Activated T-cell treated with anti-CD3 and anti-CD28 coated beads for 4 hours (primary cell): ENCODE measurements around the gene SUGCT.
"Not testable (repeated sequence)": the region's sequence is repeated elsewhere in the genome, so short reads cannot be mapped to it uniquely, and the experiment has no call there.

Source experiments
- DNase-seq: peaks from one replicate; pipeline ENCODE4 v3.0.0-alpha.2; 2020

Gene SUGCT

DNA sequence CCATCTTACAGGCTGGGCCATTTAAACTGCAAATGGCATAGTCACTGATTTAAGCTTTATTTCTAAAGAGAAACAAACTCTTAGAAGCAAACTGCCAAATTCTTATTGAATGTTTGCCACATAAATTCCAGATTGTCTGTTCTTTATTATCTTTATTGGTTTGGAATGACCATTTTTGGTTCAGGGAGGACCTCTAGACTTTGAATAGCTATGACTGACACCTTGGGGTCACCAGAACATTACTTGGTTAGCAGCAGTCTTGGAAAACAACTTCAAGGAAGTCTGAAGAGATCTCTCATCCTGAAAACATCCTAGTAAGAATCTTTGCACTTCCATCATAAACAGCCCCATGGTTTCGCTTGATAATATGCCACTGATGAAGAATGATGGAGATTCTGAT, 197.1 kb downstream of the SUGCT start:
- no peak for DNase-seq

DNA sequence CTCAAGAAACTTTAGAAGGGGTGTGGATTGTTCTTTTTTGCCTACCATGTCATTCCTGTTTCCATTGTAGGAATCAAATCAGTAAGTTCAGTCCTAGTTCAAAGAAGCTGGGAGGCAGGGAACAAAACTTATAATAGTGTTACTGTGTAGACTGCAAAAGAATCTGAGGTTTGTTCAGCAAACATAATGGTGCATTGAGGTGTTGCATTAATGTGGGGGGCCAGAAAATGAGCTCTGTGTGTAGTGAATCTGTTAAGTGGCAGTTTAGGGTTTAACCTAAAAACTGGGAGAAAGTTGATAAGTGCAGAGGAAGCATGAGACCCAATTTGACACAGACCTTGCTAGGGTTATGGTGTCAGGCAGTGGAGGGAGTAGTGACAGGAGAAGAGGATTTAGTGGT, 197.7 kb downstream of the SUGCT start:
- no peak for DNase-seq

DNA sequence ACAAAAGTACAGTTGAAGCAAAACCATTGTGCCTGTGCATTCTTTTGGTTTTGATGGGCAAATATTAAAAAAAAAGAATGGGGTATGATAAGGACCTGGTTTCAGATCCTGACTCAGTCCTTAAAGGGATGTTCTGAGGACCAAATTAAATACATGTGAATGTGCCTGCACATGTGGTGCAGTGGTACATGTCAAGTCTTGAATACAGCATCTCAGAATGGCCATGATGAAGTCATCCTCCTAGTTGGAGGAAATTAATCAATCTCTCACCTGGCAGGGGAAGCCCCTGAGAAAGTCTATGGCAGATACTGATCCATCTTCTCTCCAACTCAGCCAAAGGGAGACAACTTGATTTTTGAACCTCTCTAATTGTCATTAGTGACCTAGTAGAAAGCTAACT, 207.0 kb downstream of the SUGCT start:
- no peak for DNase-seq

DNA sequence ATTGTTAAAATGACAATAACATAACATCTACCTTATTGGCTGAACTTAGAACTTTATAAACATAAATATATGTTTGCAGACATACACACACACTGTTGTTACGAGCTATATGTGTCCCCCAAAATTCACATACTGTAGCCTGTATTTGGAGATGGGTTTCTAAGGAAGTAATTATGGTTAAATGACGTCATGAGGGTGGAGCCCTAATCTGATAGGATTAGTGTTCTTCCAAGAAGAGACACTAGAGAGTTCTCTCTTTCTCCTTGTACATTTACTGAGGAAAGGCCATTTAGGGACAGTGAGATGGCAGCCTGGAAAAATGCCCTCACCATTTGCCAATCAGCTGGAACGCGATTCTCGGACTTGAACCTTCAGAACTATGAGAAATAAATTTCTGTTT, 211.7 kb downstream of the SUGCT start:
- no peak for DNase-seq

DNA sequence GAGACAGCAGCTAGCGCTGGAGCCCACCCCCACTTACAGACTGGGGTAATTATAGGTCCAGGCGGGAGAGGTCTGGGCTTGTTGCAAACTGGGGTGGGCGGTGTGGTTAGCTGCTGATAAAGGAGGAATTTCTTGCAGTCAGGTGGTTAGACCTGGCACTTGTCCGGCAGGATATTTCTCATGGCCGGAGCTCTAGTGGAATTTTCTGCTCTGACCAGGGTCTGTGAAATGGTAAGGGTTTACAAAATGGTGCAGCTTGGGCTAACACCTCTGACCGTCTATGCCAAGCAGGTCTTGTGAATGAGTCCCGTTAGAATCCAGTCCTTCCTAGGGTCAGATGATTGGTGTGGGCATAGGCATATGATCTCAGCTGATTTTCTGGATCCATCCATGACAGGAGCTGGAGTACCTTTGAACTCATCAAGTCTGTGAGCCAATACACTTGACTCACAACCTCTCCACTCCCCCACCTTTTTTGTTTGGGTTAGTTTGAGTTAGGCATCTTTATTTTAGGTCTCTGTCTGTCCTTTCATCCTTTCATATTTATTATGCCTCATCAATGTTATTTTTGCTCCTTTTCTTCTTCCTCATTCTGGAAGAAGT, 213.4 kb downstream of the SUGCT start:
- no peak for DNase-seq

DNA sequence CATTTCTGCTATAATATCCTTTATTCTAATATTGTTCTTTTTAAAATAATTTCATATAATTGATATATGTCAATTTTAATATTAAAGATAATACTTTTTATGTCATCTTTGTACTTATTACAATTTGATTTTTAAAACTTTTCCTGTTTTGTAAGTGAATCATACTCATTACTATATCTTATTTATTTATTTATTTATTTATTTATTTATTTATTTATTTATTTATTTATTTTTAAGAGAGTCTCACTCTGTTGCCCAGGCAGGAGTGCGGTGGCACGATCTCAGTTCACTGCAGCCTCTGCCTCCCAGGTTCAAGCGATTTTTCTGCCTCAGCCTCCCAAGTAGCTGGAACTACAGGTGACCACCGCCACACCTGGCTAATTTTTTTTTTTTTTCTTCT, 215.3 kb downstream of the SUGCT start:
- DNase-seq, result no peak

DNA sequence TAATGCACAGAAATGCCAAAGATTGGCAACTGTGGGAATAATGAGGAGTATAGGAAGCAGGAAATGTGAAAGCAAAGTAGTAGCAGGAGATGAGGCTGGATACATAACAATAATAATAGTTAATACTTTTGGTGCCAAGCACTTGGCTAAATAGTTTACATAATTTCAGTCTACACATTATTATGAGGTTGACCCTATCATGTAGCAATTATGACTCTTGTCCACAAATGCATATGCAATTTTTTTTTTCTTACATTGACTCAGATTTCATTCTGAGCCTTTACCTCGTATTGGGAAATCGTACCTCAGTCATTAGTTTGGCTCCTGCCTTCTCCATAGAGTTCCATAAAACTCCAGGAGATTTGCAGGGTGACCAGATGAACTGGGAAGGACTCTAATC, 219.9 kb downstream of the SUGCT start:
- DNase-seq, result no peak

DNA sequence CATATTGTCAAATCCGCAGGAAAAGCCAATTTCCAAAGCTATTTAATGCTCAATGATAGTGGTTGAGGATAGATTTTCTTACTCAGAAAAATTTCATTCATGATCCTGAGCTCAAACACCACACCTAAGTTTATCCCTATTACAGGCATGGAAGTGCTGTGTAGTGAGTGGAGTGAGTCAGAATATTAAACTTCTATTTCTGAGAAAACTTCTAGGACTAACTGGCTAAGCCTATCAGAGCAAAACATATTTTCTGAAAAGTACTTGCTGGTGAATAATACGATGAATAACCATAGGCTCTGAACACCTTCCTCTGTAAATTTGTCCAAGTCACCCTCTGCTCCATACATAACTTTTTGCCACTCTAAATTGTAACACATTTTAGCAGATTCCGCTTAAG, 221.5 kb downstream of the SUGCT start:
- DNase-seq, result no peak

DNA sequence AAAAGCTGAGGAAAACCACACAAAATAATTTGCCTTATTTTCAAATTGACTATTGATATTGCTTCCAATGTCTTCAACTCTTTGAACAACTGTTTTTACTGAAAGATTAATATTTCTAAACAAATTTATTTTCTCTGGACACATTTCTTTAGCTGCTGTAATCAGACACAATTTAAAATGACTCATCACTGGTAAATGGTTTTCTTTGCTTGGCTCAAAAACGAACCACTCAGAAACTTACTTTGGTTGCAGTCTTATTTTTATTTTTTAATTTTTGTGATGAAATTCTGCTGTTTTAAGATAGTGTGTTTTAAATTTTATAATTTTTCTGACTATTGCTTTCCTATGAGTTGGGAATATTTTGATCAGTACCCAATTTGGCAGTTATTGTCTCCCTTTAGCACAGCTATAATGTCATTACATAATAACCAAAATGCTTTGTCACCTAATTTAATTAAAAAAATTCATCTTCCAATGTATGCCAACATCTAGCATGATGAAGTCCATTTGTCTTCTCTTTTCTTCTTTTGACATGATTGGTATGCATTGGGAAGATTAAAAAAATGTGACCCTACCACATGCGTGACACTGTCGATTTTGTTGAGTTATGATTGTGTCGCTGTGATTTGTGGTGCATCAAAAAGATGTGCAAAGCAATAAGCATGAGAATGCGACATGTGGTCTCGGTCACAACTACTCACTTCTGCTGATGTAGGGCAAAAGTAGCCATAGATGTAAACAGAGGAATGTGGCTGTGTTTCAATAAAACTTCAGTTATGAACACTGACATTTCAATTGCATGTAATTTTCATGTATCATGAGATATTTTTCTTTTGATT, 222.3 kb downstream of the SUGCT start:
- DNase-seq, result no peak

DNA sequence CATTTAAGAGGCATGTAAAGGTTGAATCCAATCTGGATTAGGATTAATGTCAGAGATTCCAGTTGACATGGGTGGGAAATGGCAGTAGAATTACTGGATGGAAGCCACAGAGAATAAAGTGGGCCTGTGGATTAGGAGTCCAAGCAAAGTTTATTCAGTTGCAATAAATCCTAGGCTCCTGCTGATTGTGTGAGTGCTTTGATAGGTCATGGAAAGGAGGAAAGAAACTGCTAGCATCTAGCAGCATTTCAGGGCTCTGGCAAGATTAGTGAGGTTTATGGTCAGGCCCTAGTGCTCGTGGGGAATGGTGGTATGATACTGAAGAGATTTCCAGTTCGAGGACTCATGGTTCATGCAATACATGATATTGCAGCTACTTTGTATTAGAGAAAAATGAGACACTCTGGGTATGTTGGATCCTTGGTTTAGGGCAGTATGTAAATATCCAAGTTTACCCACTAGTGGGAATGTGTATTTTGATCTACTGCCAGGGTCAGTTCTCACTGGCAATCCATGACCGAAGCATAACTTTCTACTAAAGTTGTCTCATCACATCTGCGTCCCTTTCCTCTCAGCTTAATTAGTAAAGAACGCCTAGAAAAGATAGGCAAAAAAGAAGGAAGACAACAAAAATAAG, 235.0 kb downstream of the SUGCT start:
- no peak for DNase-seq

DNA sequence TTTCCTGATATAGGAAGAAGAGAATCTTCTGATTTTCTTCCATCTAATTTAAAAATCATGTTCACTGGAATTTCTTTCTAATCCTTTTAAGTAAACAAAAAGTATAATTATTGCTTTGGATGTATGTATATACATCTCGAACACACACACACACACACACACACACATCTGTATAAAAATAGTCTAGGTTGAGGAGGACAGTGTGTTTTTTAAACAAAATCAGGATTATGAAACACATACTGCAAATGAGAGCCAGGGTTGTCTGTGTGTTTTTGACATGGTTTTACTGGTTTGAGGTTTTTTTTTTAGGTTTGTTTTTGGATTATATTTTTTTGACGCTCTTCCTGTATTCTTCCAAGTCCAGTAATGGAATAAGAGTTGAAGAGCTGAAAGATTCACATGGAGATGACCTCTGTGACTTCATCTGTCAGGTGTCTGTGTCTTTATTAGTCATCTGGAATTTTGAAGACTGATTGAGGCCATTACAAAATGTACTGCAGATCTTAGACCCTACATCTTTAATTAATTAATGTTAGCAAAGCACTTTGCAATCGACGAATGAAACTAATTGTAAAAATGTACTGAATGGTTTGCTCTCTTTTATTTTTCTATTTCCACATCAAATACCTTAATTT, 237.1 kb downstream of the SUGCT start:
- DNase-seq, result no peak

DNA sequence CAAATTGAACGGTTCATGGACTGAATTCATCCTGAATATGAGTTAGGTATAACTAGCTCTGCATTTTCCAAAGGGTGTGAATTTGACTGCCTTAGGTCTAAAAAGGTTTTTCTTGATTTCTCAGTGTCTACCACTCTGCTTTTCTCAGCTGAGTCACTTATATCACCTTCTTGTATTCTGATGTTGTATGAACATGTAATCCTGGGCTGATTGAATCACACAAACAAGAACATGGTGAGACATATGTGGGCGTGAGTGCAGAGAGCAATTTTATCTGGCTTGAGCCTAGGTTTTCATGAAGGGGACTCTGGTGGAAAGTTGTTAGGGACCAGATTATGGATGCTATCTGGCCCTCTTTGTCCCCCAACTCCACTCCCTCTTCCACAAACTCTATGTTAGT, 239.8 kb downstream of the SUGCT start:
- DNase-seq, result no peak

DNA sequence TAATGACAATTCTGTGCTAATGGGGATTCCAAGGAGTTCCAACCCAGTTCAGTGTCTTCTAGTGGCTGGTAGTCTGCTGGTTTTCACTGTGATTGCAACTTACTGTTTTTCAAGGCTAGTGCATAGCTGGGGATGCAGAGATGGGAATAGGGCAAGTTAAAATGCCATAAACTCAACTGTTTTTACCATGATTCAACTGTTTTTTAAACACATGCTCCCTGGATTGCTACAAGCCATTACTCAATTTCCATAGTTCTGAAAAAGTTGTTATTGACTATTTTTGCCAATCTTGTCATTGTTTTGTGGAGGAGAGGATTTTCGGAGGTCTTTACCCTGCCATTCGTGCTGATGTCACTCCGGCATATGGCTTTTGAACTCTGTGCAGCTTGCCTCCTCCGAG, 245.3 kb downstream of the SUGCT start:
- no peak for DNase-seq

DNA sequence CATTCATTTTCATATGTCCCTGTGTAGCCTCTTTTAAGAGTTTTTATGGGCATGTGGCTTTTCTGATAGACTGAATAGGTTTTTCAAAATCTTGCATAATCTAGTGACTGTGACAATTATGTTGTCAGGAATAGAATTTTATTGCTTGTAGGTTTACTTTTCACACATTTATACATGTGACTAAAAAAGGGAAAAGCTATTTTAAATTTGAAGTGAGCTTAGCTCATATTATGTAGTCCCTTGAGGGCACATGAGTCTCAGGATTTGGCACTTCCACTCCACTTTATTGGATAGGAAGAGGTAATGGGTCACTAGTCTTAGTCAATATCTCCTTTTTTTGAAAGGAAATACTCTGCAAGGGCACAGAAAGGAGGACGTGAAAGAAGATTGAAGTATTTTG, 247.3 kb downstream of the SUGCT start:
- no peak for DNase-seq

DNA sequence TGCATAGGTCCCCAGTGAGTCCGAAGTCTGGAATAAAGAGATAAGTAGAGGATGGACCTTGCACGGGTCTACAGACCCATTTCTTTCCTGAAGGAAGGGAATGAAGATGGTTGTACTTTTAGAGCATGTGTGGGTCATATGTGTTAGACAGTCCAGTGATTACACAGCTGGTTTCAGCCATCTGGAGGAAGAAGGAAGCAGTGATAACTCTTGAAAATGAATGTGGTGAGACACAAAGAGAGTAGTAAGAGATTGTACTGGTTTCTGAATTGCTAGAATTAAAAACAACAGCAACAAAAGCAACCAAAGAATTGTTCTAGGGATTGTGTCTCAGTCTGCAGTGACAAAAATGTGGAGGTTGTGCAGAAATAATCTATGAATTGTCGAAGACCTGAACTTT, 258.9 kb downstream of the SUGCT start:
- DNase-seq, result no peak

DNA sequence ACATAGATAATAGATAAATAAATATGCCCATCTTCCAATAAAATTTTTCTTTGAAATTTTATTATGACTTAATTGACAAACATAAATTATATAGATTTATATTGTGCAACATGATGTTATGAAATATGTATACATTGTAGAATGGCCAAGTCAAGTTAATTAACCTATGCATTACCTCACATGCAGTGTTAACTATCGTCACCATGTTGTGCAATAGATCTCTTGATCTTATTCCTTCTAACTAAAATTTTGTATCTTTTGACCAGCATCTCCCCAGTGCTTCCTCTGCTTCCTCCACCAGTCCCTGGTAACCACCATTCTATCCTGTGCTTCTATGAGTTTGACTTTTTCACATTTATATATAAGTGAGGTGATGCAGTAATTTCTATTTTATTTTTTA, 259.6 kb downstream of the SUGCT start:
- no peak for DNase-seq

DNA sequence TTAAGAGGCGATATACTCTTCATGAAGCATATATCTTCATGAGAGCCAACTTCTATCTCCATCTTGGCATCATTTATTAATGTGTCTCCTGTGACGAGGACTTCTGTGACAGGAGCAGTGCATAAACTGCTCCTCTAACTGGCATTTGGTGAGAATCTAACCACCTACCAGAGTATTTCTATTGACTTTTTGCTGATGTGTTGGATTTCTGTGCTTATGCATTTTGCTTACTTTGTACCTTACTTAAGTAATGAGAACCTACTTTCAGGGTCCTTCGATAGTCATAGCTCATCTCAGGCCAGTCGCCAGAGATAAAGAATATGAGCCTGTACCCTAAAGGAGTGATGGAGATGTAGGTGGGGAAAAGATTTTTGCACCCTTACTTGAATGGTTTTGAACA, 265.7 kb downstream of the SUGCT start:
- DNase-seq, result no peak

DNA sequence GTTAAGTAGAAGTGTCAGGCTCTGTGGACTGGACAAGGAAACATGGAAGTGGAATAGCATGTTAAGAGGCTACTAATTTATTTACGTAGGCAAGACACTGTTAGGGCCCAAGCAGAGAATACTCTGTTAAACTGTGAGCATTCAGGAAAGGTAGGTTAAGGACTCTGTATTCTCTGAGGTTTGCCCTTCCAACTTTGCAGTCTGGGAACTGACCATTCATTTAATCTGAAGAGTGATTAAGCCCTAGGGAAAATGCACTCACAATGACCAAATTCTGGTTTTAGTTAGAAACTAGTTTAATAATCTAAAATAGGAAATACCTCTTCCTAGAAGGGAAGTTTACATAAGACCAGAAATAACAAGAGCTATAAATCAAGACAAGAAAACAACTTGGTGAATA, 266.6 kb downstream of the SUGCT start:
- no peak for DNase-seq

DNA sequence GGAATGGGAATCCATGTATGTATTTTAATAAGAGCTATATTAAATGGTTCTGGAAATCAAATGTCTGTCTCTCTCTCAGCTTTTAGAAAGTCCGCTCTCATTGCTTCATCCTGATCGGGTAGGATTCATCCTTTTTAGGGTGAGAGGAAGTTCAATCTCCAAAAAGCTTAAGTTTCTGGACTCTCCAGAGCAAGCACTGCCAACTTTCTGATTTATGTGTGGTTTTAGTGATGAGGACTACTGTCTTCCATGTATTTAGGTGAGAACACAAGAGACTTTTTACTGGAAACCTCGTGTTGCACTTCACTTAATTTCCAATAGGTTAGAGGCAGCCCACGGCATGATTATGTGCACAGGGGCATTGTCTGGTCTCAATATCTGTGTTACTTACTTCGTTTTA, 267.9 kb downstream of the SUGCT start:
- DNase-seq, result no peak

DNA sequence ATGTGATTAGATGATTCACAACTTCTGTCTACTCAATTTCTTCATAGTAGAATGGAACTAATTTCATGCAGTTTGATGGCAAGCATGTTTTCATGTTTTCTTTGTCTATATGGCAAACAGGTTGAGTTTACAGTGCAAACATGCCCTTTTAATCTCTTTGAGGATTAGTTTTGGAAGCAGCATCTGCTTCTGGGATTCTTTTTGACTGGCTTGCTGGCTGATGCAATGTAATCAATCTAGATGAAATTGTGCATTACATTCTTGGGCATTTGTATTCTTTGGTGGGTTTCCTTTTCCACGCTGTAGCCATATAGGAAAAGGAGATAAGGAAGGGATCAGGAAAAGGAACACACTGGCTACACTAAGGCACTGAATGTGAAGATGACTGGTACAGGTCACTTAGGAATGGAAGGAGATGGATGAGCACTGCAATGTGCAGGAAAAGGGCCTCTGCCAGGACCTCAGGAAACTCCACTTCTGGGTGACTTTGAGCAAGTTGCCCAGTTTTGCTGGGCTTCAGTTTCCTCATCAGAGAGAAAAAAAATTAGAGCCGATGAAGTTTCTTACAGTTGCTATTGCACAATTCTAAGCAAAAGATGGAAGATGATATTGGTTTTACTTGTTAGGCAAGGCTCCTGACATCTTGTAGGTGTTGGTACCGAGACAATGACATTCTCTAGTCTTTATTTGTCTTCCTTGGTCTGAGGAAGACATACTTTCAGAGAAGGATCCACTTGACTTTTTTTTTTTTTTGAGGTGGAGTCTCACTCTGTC, 269.1 kb downstream of the SUGCT start:
- DNase-seq, result no peak

DNA sequence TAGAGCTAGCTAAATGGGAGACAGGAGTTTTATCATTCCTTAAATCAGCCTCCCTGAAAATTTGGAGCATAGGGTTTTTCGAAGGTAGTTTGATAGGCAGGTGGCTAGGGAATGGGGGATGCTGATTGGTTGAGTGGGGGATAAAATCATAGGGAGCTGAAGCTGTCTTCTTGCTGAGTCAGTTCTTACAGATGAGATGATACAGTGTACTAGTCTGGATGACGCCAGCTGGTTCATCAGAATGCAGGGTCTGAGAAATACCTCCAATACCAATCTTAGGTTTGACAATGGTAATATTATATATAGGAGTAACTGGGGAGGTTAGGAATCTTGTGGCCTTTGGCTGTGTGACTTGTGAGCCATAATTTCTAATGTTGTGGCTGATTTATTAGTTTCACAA, 271.2 kb downstream of the SUGCT start:
- no peak for DNase-seq

DNA sequence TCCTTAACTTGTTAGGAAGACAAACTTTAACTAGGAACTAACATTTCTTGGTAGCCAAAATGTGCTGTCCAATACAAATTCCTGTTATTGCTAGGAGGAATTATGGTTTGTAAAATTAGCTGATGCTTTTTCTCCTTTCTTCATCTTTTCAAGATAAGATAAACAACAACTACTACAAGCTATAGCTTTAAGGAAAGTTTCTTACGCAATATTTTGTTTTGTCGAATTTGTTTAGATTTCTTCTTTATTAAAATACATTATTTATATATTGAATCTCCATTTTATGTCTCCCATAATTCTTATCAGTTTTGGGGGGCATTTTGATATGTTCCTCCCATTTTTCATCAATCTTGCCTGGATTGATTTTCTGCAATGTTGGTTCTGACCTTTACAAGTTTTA, 277.5 kb downstream of the SUGCT start:
- no peak for DNase-seq

DNA sequence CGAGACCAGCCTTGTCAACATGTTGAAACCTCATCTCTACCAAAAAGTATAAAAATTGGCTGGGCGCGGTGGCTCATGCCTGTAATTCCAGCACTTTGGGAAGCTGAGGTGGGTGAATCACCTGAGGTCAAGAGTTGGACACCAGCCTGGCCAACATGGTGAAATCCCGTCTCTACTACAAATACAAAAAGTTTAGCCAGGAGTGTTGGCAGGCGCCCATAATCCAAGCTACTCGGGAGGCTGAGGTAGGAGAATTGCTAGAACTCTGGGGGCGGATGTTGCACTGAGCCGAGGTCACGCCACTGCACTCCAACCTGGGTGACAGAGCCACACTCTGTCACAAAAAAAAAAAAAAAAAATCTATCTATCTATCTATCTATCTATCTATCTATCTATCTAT, 279.9 kb downstream of the SUGCT start:
- not testable (repeated sequence) for DNase-seq
